AG10803 (cell line): ENCODE measurements around the gene HOXC11.

Source experiments
- DNase-seq: peaks from one replicate; pipeline ENCODE4 v3.0.0; 2010; ENCODE audit warnings: low read depth
- H3K4me3 ChIP-seq: 2 replicates; pipeline ENCODE4 v1.5.1; 2011; ENCODE audit warnings: mild to moderate bottlenecking, low read length, control low read depth
- TF ChIP-seq, protein P1 (sequence below): conservative IDR thresholded peaks from 2 replicates; pipeline ENCODE4 v1.5.1; 2011; ENCODE audit warnings: mild to moderate bottlenecking, low read length, control low read depth, inconsistent platforms

HOXC11 gene

GRCh38 chr12:53976172-53976822 lies 3.4 kb downstream of the HOXC11 start:
- TF ChIP-seq, protein P1, sequence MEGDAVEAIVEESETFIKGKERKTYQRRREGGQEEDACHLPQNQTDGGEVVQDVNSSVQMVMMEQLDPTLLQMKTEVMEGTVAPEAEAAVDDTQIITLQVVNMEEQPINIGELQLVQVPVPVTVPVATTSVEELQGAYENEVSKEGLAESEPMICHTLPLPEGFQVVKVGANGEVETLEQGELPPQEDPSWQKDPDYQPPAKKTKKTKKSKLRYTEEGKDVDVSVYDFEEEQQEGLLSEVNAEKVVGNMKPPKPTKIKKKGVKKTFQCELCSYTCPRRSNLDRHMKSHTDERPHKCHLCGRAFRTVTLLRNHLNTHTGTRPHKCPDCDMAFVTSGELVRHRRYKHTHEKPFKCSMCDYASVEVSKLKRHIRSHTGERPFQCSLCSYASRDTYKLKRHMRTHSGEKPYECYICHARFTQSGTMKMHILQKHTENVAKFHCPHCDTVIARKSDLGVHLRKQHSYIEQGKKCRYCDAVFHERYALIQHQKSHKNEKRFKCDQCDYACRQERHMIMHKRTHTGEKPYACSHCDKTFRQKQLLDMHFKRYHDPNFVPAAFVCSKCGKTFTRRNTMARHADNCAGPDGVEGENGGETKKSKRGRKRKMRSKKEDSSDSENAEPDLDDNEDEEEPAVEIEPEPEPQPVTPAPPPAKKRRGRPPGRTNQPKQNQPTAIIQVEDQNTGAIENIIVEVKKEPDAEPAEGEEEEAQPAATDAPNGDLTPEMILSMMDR, result no peak
- peak overlapping the region; percentile 20 for H3K4me3 ChIP-seq
- DNase-seq, result peak; percentile 96

DNA sequence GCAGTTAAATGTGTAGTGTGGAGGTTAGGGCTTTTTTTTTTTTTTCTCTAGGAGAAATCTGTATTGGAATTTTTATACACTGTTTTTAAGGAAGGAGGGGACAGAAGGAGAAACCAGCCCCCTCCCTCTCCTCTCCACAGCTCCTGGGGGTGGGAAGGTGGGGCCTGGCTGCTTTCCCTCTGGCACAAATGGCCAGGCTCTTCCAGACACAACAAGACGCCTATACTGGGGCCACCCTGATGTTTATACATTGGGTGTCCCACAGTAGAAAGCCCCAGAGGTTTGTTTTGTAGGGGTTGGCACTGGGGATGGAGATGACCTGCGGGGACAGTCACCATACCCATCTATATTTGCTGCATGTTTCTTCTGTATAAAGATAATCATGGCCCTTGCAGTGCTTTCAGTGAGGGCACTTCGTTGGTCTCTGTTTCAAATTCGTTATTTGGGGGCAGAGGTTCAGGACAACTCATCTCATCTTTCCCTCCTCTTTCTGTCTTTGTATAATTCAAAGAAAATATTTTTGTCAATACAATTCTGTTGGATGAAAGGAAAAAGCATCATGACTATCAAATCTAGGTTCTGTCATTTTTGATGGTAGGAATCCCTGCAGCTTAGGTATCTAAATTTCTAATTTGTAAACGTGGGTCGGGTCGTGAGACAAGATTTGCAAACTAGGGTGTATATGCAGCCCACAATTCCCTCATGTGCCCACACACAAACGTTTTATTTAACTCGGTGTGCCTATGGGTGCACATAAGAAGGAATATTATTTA lies 4.1 kb downstream of the HOXC11 start:
- no peak for DNase-seq
- no peak overlapping the region for H3K4me3 ChIP-seq
- TF ChIP-seq, protein P1, result no peak

DNA sequence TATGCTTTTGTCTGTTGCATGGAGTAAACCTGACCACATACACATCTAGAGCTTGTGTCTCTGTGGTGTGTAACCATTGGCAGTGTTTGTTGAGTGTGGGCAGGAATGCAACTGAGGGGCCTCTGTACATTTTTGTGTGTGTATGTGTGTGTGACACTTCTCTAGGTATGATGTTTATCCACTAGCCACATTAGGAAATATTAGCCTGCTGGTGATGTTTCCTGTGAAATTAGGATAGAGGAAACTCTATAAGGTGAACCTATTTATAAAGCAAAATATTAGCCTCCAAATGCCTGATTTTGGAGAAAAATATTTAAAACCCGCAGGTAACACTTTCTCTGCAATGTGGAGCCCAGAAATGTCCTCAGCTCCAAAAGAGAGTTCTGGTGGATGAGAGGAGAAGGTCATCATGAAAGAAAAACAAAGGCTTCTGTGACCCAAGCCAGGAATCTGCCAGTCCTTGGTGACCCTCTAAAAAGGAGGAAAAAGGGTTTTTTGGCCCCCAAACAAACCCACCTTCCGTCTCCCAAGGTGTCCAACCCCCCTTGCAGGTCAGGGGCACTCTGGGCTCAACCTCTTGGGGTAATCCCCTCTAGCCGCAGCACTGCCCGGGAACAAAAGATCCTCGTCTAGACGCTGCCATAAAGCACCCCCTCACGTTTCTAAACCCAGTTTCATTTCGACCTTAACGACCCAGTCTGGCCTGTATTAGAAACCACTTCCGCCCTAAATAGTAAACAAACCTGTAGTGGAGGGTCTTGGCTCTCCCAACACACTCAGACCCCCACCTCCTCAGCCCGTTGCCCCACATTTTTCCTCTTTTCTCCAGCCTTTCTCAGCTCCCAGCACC lies 4.9 kb downstream of the HOXC11 start:
- H3K4me3 ChIP-seq, result peak overlapping the region; percentile 44
- TF ChIP-seq, protein P1, result no peak
- DNase-seq, result peak; percentile 67

DNA sequence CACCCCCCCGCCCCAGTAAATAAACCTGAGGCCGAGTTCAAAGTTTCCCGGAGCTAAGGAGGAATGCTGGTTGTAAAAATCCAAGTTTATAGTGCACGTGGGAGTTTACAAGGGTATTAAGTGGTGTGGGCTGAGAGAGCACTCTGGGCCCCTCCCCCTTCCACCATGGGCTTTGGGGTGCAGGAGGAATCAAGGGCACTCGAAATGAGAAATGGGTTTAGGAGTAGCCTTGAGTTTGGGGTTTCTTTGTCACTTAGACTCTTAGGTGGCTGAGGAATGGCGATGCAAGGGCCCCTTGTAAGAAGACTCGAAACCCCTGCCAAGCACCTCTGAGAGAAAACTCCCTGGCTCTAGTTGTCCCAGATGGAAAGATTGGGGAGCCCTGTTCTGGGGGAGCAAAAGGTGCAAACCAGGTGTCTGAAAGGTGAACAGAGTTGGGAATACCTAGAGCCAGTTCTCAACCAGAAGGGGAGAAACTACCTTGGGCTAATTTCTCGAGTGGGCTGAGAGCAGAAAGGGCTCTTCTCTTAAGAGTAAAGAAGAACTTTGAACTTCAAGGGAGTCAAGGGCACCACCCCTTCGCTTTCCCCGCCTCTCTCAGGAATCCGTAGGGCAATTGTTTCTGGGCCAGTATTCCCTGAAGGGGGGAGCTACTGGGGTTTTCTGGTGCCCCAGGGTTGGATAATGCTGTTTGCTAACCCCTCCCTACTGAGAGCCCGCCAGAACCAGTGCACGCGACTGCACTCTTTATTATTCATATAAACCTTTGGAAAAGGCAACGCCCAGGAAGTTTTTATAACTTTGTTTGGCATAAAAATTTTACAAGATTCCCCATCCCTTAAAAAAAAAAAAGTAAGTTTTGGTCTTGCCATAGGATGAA lies 5.8 kb downstream of the HOXC11 start:
- TF ChIP-seq, protein P1, result no peak
- H3K4me3 ChIP-seq, result peak overlapping the region; percentile 35
- peak; percentile 90 for DNase-seq

DNA sequence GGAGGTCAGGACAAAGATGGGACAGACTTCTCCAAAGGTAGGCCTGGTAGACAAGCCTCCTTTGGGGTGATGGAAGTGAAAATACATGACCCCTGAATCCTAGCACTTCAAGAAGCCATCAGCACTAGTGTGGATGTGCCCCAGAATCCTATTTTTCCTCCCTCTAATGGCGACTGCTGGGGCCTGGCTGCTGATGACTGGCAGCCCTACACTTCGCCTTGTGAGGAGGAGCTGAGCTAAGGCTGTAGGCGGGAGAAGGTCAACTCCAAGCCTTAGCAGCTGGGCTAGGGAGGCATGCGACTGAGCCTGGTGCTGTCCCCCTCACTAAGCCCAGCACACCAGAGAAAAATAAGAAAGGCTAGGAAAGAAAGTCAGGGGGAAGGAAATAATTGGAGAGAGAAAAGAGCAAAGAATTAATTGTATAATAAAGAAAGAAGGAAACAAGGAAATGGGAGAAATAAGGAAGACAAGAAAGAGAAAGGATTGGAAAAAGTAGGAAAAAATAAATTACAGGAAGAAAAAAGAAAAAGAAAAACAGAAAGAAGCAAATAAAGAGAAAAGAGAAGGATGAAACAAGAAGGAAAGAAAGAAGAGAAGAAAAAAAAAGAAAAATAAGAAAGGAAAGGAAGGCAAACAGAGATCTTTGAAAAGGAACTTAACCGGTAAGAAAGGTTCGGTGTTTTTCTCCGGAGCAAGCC lies 7.3 kb downstream of the HOXC11 start:
- TF ChIP-seq, protein P1, result no peak
- H3K4me3 ChIP-seq, result peak overlapping the region; percentile 80
- DNase-seq, result peak; percentile 67
